WTC11 (cell line): ENCODE measurements around the gene HRH4. TPM values are rescaled to one million over a fixed set of nuclear protein-coding genes. Genes with fewer than 3 reads are reported as not detected.

Experiments
- ATAC-seq: fragments of 200-7000 bp; cut with Tn5 transposase; 2 replicates; pipeline ENCODE4 v1.10.0; 2021; ENCODE audit warnings: mild to moderate bottlenecking, moderate library complexity
- CTCF ChIA-PET: fragments of 300-600 bp; sonication (Branson Sonifier 250); formaldehyde crosslinking; loops from one replicate; lab custom pipeline; 2021; ENCODE audit warnings: antibody characterized with exemption; lab: Charles Lee
- POLR2A ChIA-PET: fragments of 350-600 bp; sonication (Branson Sonifier 250); formaldehyde crosslinking; loops from one replicate; lab custom pipeline; 2021; ENCODE audit warnings: antibody characterized with exemption; lab: Charles Lee
- DNase-seq: peaks from one replicate; pipeline ENCODE4 v3.0.0; 2021; ENCODE audit warnings: low spot score
- H3K27ac Mint-ChIP-seq: 2 replicates; pipeline ENCODE4 v1.8.0; 2021; ENCODE audit warnings: mixed read lengths
- H3K27me3 Mint-ChIP-seq: 2 replicates; pipeline ENCODE4 v1.8.0; 2021; ENCODE audit warnings: low read depth, mild to moderate bottlenecking, moderate library complexity, mixed read lengths
- H3K36me3 Mint-ChIP-seq: 2 replicates; pipeline ENCODE4 v1.8.0; 2021; ENCODE audit warnings: mixed read lengths
- H3K4me1 Mint-ChIP-seq: 2 replicates; pipeline ENCODE4 v1.8.0; 2022; ENCODE audit warnings: mixed read lengths
- H3K4me3 Mint-ChIP-seq: 2 replicates; pipeline ENCODE4 v1.8.0; 2021; ENCODE audit warnings: mild to moderate bottlenecking, moderate library complexity, mixed read lengths
- H3K9me3 Mint-ChIP-seq: 2 replicates; pipeline ENCODE4 v1.8.0; 2021; ENCODE audit warnings: mixed read lengths
- ATF1 ChIP-seq: sonication (generic); formaldehyde crosslinking; IDR thresholded peaks from 2 replicates; pipeline ENCODE4 v1.8.1; 2023; ENCODE audit warnings: mild to moderate bottlenecking, moderate library complexity, missing genetic modification reagents
- CREB1 ChIP-seq: sonication (generic); formaldehyde crosslinking; IDR thresholded peaks from 2 replicates; pipeline ENCODE4 v1.8.0; 2023; ENCODE audit warnings: mild to moderate bottlenecking, missing genetic modification reagents
- CREM ChIP-seq: sonication (generic); formaldehyde crosslinking; IDR thresholded peaks from 2 replicates; pipeline ENCODE4 v1.8.1; 2022; ENCODE audit warnings: mild to moderate bottlenecking, missing genetic modification reagents, moderate library complexity
- ELF4 ChIP-seq: sonication (generic); formaldehyde crosslinking; IDR thresholded peaks from 2 replicates; pipeline ENCODE4 v1.8.1; 2022; ENCODE audit warnings: low read depth, mild to moderate bottlenecking, moderate library complexity, missing genetic modification reagents
- GABPB1 ChIP-seq: sonication (generic); formaldehyde crosslinking; IDR thresholded peaks from 2 replicates; pipeline ENCODE4 v1.8.1; 2023; ENCODE audit warnings: mild to moderate bottlenecking, missing genetic modification reagents
- GRHL2 ChIP-seq: fragments of 250-450 bp; sonication (Bioruptor Pico); IDR thresholded peaks from 2 replicates; pipeline ENCODE4 v1.8.0; 2022; ENCODE audit warnings: mild to moderate bottlenecking, moderate library complexity; ENCODE audit not compliant: insufficient replicate concordance, severe bottlenecking
- NFATC4 ChIP-seq: fragments of 250-450 bp; sonication (Bioruptor Pico); IDR thresholded peaks from 2 replicates; pipeline ENCODE4 v1.9.0; 2021; ENCODE audit warnings: mild to moderate bottlenecking
- NFE2L1 ChIP-seq: sonication (generic); formaldehyde crosslinking; IDR thresholded peaks from 2 replicates; pipeline ENCODE4 v1.8.1; 2023; ENCODE audit warnings: missing genetic modification reagents
- TP53 ChIP-seq: sonication (generic); formaldehyde crosslinking; IDR thresholded peaks from 2 replicates; pipeline ENCODE4 v1.8.1; 2023; ENCODE audit warnings: mild to moderate bottlenecking, missing genetic modification reagents
- ZNF671 ChIP-seq: fragments of 250-450 bp; sonication (Bioruptor Pico); IDR thresholded peaks from 2 replicates; pipeline ENCODE4 v1.8.0; 2021; ENCODE audit warnings: mild to moderate bottlenecking
- total RNA-seq: library from RNA; stranded (reverse); gene quantifications from 3 replicates; pipeline ENCODE4 v1.2.3, GENCODE V29; 2021
- TF ChIP-seq, protein P1 (sequence below): sonication (generic); formaldehyde crosslinking; IDR thresholded peaks from 2 replicates; pipeline ENCODE4 v1.8.0; 2022; ENCODE audit warnings: missing genetic modification reagents
- TF ChIP-seq, protein P2 (sequence below): sonication (generic); formaldehyde crosslinking; IDR thresholded peaks from 2 replicates; pipeline ENCODE4 v1.8.0; 2022; ENCODE audit warnings: mild to moderate bottlenecking, missing genetic modification reagents
- TF ChIP-seq, protein P3 (sequence below): fragments of 250-450 bp; sonication (Bioruptor Pico); conservative IDR thresholded peaks from 2 replicates; pipeline ENCODE4 v1.9.0; 2021; ENCODE audit warnings: mild to moderate bottlenecking
- TF ChIP-seq, protein P4 (sequence below): sonication (generic); formaldehyde crosslinking; IDR thresholded peaks from 2 replicates; pipeline ENCODE4 v1.8.1; 2022; ENCODE audit warnings: missing genetic modification reagents, borderline replicate concordance
- TF ChIP-seq, protein P5 (sequence below): sonication (generic); formaldehyde crosslinking; IDR thresholded peaks from 2 replicates; pipeline ENCODE4 v1.8.1; 2023; ENCODE audit warnings: mild to moderate bottlenecking, missing genetic modification reagents, borderline replicate concordance
- TF ChIP-seq, protein P6 (sequence below): sonication (generic); formaldehyde crosslinking; IDR thresholded peaks from 2 replicates; pipeline ENCODE4 v1.8.1; 2023; ENCODE audit warnings: mild to moderate bottlenecking, moderate library complexity, missing genetic modification reagents

Gene HRH4
- total RNA-seq, 1 experiment from 2014 or later, result not detected

DNA sequence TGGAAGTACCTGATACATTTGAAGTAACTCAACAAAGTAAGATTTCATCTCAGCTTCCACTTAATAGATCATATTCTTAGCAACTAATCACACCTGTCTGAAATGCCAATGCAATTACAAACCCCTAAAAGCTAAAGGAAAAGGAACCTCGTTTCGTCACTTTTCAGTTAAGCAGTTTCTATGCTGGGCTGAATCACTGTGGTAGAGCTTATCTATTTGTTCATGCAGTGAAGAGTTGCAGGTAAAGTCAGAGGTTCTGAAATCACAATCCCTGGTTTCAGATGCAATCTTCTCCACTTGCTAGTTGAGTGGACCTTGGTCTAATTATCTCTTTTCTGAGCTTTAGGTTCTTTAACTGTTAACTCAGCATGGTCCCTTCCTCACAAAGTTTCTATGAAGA lies 6.3 kb downstream of the HRH4 start (continued):
- TF ChIP-seq GRHL2 (no peak), NFE2L1 (CRISPR knock-in tag) (no peak), TP53 (CRISPR knock-in tag) (no peak)
- TF ChIP-seq, protein P1, sequence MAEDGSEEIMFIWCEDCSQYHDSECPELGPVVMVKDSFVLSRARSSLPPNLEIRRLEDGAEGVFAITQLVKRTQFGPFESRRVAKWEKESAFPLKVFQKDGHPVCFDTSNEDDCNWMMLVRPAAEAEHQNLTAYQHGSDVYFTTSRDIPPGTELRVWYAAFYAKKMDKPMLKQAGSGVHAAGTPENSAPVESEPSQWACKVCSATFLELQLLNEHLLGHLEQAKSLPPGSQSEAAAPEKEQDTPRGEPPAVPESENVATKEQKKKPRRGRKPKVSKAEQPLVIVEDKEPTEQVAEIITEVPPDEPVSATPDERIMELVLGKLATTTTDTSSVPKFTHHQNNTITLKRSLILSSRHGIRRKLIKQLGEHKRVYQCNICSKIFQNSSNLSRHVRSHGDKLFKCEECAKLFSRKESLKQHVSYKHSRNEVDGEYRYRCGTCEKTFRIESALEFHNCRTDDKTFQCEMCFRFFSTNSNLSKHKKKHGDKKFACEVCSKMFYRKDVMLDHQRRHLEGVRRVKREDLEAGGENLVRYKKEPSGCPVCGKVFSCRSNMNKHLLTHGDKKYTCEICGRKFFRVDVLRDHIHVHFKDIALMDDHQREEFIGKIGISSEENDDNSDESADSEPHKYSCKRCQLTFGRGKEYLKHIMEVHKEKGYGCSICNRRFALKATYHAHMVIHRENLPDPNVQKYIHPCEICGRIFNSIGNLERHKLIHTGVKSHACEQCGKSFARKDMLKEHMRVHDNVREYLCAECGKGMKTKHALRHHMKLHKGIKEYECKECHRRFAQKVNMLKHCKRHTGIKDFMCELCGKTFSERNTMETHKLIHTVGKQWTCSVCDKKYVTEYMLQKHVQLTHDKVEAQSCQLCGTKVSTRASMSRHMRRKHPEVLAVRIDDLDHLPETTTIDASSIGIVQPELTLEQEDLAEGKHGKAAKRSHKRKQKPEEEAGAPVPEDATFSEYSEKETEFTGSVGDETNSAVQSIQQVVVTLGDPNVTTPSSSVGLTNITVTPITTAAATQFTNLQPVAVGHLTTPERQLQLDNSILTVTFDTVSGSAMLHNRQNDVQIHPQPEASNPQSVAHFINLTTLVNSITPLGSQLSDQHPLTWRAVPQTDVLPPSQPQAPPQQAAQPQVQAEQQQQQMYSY (CRISPR knock-in tag), result no peak

DNA sequence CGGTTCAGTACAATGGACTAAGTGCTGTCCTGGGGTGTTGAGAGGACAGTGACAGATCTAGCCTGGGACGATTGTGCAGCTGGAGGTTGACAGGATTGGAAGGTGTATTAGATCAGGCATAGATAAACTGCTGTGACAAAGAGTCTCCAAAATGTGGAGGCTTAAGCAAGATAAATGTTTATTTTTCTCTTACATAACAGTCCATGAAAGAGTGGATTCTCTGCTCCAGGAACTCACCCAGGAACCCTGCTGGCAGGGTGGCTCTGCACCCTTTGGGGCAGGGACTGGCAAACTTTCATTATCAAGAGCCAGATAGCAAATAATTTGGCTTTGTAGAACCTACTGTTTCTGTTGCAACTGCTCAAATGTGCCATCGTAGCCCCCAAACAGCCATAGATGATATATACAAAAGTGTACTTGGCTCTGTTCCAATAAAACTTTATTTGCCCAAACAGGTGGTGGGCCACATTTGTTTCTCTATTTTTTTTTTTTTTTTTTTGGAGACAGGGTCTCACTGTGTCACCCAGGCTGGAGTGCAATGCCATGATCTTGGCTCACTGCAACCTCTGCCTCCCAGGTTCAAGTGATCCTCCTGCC lies 9.7 kb downstream of the HRH4 start:
- H3K36me3 Mint-ChIP-seq, result no peaks in the 10 kb centered on the region
- H3K4me3 Mint-ChIP-seq, result no peak overlapping the region
- ATAC-seq (no peak), DNase-seq (no peak)
- no peak overlapping the region for H3K27ac Mint-ChIP-seq
- ChIA-PET POLR2A (no interaction called here), CTCF (no interaction called here)
- H3K9me3 Mint-ChIP-seq, result no peaks in the 10 kb centered on the region
- H3K27me3 Mint-ChIP-seq, result no peaks in the 10 kb centered on the region
- TF ChIP-seq CREB1 (CRISPR knock-in tag) (no peak), TP53 (CRISPR knock-in tag) (no peak), CREM (CRISPR knock-in tag) (no peak), NFATC4 (no peak), ATF1 (CRISPR knock-in tag) (no peak), ELF4 (no peak), GABPB1 (CRISPR knock-in tag) (no peak), ZNF671 (CRISPR knock-in tag) (no peak)
- TF ChIP-seq, protein P2, sequence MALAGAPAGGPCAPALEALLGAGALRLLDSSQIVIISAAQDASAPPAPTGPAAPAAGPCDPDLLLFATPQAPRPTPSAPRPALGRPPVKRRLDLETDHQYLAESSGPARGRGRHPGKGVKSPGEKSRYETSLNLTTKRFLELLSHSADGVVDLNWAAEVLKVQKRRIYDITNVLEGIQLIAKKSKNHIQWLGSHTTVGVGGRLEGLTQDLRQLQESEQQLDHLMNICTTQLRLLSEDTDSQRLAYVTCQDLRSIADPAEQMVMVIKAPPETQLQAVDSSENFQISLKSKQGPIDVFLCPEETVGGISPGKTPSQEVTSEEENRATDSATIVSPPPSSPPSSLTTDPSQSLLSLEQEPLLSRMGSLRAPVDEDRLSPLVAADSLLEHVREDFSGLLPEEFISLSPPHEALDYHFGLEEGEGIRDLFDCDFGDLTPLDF (CRISPR knock-in tag), result no peak
- TF ChIP-seq, protein P3, sequence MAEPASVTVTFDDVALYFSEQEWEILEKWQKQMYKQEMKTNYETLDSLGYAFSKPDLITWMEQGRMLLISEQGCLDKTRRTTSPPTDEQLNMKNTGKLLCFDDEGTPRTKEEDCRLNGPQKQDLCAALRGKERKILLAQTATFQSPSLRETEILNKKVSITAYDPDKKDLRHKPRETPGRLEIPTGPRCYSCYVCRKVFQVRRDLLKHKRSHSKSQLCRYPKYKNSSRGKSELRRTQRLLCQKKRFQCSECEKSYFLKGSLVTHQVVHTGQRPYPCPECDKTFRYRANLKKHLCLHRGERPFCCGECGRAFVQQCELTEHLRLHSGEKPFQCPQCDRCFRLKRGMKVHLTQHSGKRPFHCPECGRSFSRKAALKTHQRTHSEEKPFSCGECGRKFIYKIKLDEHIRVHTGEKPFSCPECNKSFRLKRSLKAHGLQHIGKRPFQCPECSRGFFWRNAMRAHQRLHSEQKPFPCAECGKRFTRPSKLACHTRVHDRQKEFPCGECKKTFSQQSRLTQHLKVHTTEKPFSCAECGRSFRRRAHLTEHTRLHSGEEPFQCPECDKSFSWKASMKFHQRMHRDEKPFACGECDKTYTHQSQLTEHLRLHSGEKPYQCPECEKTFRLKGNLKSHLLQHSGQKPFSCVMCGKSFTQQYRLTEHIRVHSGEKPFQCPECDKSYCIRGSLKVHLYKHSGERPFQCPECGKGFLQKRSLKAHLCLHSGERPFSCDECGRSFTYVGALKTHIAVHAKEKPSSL, result no peak
- TF ChIP-seq, protein P4, sequence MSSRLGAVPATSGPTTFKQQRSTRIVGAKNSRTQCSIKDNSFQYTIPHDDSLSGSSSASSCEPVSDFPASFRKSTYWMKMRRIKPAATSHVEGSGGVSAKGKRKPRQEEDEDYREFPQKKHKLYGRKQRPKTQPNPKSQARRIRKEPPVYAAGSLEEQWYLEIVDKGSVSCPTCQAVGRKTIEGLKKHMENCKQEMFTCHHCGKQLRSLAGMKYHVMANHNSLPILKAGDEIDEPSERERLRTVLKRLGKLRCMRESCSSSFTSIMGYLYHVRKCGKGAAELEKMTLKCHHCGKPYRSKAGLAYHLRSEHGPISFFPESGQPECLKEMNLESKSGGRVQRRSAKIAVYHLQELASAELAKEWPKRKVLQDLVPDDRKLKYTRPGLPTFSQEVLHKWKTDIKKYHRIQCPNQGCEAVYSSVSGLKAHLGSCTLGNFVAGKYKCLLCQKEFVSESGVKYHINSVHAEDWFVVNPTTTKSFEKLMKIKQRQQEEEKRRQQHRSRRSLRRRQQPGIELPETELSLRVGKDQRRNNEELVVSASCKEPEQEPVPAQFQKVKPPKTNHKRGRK (CRISPR knock-in tag), result no peak
- H3K4me1 Mint-ChIP-seq, result peaks cover 5% of the 10 kb centered on the region; the same call in 1 of the 2 replicates

DNA sequence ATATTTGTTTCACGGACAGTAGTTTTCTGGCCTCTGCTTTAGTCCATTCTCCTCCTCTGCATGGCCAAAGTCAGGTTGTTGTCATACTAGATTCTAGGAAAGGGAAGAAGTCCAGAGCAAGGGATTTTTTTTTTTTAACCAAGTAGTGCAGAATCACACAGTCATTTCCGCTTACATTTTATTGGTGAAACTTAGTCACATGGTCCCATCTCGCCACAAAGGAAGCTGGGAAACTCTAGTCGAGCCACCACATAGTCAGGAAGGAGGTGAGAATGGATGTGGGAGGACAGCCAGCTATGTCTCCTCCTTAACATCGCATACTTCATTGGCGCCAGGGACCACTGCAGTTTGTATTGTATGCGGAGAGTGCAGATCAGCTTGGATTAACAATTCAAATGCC lies 10.4 kb downstream of the HRH4 start:
- ATAC-seq (no peak), DNase-seq (no peak)
- Mint-ChIP-seq H3K4me1 (peaks cover 5% of the 10 kb centered on the region; the same call in 1 of the 2 replicates), H3K9me3 (no peaks in the 10 kb centered on the region), H3K4me3 (no peak overlapping the region), H3K36me3 (no peaks in the 10 kb centered on the region), H3K27ac (no peak overlapping the region), H3K27me3 (no peaks in the 10 kb centered on the region)
- ChIA-PET CTCF (interaction anchor here (0.7 kb wide), 1 partner anchor 58 kb away, joined by 3 read pairs; no protein-coding TSS in a partner anchor), POLR2A (no interaction called here)
- TF ChIP-seq, protein P5, sequence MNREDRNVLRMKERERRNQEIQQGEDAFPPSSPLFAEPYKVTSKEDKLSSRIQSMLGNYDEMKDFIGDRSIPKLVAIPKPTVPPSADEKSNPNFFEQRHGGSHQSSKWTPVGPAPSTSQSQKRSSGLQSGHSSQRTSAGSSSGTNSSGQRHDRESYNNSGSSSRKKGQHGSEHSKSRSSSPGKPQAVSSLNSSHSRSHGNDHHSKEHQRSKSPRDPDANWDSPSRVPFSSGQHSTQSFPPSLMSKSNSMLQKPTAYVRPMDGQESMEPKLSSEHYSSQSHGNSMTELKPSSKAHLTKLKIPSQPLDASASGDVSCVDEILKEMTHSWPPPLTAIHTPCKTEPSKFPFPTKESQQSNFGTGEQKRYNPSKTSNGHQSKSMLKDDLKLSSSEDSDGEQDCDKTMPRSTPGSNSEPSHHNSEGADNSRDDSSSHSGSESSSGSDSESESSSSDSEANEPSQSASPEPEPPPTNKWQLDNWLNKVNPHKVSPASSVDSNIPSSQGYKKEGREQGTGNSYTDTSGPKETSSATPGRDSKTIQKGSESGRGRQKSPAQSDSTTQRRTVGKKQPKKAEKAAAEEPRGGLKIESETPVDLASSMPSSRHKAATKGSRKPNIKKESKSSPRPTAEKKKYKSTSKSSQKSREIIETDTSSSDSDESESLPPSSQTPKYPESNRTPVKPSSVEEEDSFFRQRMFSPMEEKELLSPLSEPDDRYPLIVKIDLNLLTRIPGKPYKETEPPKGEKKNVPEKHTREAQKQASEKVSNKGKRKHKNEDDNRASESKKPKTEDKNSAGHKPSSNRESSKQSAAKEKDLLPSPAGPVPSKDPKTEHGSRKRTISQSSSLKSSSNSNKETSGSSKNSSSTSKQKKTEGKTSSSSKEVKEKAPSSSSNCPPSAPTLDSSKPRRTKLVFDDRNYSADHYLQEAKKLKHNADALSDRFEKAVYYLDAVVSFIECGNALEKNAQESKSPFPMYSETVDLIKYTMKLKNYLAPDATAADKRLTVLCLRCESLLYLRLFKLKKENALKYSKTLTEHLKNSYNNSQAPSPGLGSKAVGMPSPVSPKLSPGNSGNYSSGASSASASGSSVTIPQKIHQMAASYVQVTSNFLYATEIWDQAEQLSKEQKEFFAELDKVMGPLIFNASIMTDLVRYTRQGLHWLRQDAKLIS (CRISPR knock-in tag), result no peak
- TF ChIP-seq, protein P6, sequence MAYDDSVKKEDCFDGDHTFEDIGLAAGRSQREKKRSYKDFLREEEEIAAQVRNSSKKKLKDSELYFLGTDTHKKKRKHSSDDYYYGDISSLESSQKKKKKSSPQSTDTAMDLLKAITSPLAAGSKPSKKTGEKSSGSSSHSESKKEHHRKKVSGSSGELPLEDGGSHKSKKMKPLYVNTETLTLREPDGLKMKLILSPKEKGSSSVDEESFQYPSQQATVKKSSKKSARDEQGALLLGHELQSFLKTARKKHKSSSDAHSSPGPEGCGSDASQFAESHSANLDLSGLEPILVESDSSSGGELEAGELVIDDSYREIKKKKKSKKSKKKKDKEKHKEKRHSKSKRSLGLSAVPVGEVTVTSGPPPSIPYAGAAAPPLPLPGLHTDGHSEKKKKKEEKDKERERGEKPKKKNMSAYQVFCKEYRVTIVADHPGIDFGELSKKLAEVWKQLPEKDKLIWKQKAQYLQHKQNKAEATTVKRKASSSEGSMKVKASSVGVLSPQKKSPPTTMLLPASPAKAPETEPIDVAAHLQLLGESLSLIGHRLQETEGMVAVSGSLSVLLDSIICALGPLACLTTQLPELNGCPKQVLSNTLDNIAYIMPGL (CRISPR knock-in tag), result no peak
